Activated CD4-positive, alpha-beta memory T cell treated with anti-CD3 and anti-CD28 coated beads, Interleukin-2, amount 10 ng/mL, durations not matched to agents 7 days and 5 days (primary cell): ENCODE data around the gene AGPAT4. TPM values are rescaled to one million over a fixed set of nuclear protein-coding genes. Genes with fewer than 3 reads are reported as not detected.

Experiments used
- CTCF ChIA-PET: fragments of 350-600 bp; sonication (Branson Sonifier 250); formaldehyde crosslinking; loops from one replicate; lab custom pipeline; 2021; ENCODE audit warnings: antibody characterized with exemption, inconsistent platforms; lab: Charles Lee
- POLR2A ChIA-PET: fragments of 350-600 bp; sonication (Branson Sonifier 250); formaldehyde crosslinking; loops from one replicate; lab custom pipeline; 2021; ENCODE audit warnings: antibody characterized with exemption; lab: Charles Lee
- DNase-seq: peaks from one replicate; pipeline ENCODE4 v3.0.0-alpha.2; 2020
- H3K27ac Mint-ChIP-seq: one replicate; pipeline ENCODE4 v1.8.0; 2021; ENCODE audit warnings: mild to moderate bottlenecking, mixed read lengths
- H3K27me3 Mint-ChIP-seq: one replicate; pipeline ENCODE4 v1.8.0; 2021; ENCODE audit warnings: mixed read lengths
- H3K36me3 Mint-ChIP-seq: one replicate; pipeline ENCODE4 v1.8.0; 2021; ENCODE audit warnings: low read depth, mixed read lengths
- H3K4me1 Mint-ChIP-seq: one replicate; pipeline ENCODE4 v1.8.0; 2021; ENCODE audit warnings: mixed read lengths
- H3K4me3 Mint-ChIP-seq: one replicate; pipeline ENCODE4 v1.8.0; 2021; ENCODE audit warnings: mild to moderate bottlenecking, mixed read lengths
- H3K9me3 Mint-ChIP-seq: one replicate; pipeline ENCODE4 v1.8.0; 2021; ENCODE audit warnings: mixed read lengths
- total RNA-seq, 2 experiments: library from RNA; stranded (reverse); gene quantifications; one replicate each; pipeline ENCODE4 v1.2.3, GENCODE V29; 2021

Gene AGPAT4
- total RNA-seq, 2 experiments from 2014 or later, result 13.9 to 14.3 TPM

- POLR2A ChIA-PET, result interaction anchor here (1.9 kb wide), 1 partner anchor 55 kb away, joined by 4 read pairs; no protein-coding TSS in a partner anchor
- CTCF ChIA-PET, result no interaction called here
- H3K27me3 Mint-ChIP-seq, result no peaks in the 10 kb centered on the region
- no peak overlapping the region for H3K27ac Mint-ChIP-seq
- H3K4me3 Mint-ChIP-seq, result no peak overlapping the region
- H3K9me3 Mint-ChIP-seq, result peaks cover 10% of the 10 kb centered on the region
- peaks cover 11% of the 10 kb centered on the region for H3K4me1 Mint-ChIP-seq
- peaks cover 11% of the 10 kb centered on the region for H3K36me3 Mint-ChIP-seq
- DNase-seq, result no peak
Observed at GRCh38 chr6:161171207-161171606, 102.7 kb downstream of the AGPAT4 start.

GRCh38 chr6:161169696-161170095, 104.2 kb downstream of the AGPAT4 start:
- Mint-ChIP-seq H3K36me3 (peaks cover 16% of the 10 kb centered on the region), H3K27ac (no peak overlapping the region), H3K9me3 (peaks cover 10% of the 10 kb centered on the region), H3K4me3 (no peak overlapping the region), H3K4me1 (peaks cover 11% of the 10 kb centered on the region), H3K27me3 (no peaks in the 10 kb centered on the region)
- POLR2A ChIA-PET, result interaction anchor here (1.9 kb wide), 1 partner anchor 56 kb away, joined by 4 read pairs; no protein-coding TSS in a partner anchor
- CTCF ChIA-PET, result no interaction called here
- DNase-seq, result no peak

- POLR2A ChIA-PET, result interaction anchor here (1.9 kb wide), 1 partner anchor 57 kb away, joined by 4 read pairs; no protein-coding TSS in a partner anchor
- Mint-ChIP-seq H3K9me3 (peaks cover 8% of the 10 kb centered on the region), H3K4me3 (no peak overlapping the region), H3K4me1 (peaks cover 11% of the 10 kb centered on the region), H3K36me3 (peaks cover 21% of the 10 kb centered on the region), H3K27ac (no peak overlapping the region), H3K27me3 (no peaks in the 10 kb centered on the region)
- no peak for DNase-seq
- CTCF ChIA-PET, result no interaction called here
Observed at GRCh38 chr6:161169035-161169434, 104.8 kb downstream of the AGPAT4 start.

- peaks cover 11% of the 10 kb centered on the region for H3K4me1 Mint-ChIP-seq
- peaks cover 21% of the 10 kb centered on the region for H3K36me3 Mint-ChIP-seq
- CTCF ChIA-PET, result no interaction called here
- no peak overlapping the region for H3K4me3 Mint-ChIP-seq
- DNase-seq, result no peak
- POLR2A ChIA-PET, result no interaction called here
- no peak overlapping the region for H3K27ac Mint-ChIP-seq
- H3K27me3 Mint-ChIP-seq, result no peaks in the 10 kb centered on the region
- H3K9me3 Mint-ChIP-seq, result peaks cover 7% of the 10 kb centered on the region
Observed at GRCh38 chr6:161168281-161168891, 105.5 kb downstream of the AGPAT4 start.

- H3K27me3 Mint-ChIP-seq, result no peaks in the 10 kb centered on the region
- no peak overlapping the region for H3K4me3 Mint-ChIP-seq
- POLR2A ChIA-PET, result no interaction called here
- peaks cover 25% of the 10 kb centered on the region for H3K36me3 Mint-ChIP-seq
- CTCF ChIA-PET, result no interaction called here
- H3K4me1 Mint-ChIP-seq, result peaks cover 11% of the 10 kb centered on the region
- DNase-seq, result no peak
- peaks cover 4% of the 10 kb centered on the region for H3K9me3 Mint-ChIP-seq
- H3K27ac Mint-ChIP-seq, result no peak overlapping the region
Observed at GRCh38 chr6:161166677-161167076, 107.2 kb downstream of the AGPAT4 start.

GRCh38 chr6:161166176-161166575, 107.7 kb downstream of the AGPAT4 start:
- ChIA-PET CTCF (no interaction called here), POLR2A (no interaction called here)
- Mint-ChIP-seq H3K36me3 (peaks cover 25% of the 10 kb centered on the region), H3K4me3 (no peak overlapping the region), H3K9me3 (peaks cover 4% of the 10 kb centered on the region), H3K27me3 (no peaks in the 10 kb centered on the region), H3K4me1 (peaks cover 11% of the 10 kb centered on the region), H3K27ac (no peak overlapping the region)
- DNase-seq, result no peak

GRCh38 chr6:161164182-161164625, 109.7 kb downstream of the AGPAT4 start:
- Mint-ChIP-seq H3K9me3 (no peaks in the 10 kb centered on the region), H3K36me3 (peaks cover 25% of the 10 kb centered on the region), H3K27ac (no peak overlapping the region), H3K27me3 (no peaks in the 10 kb centered on the region), H3K4me3 (no peak overlapping the region), H3K4me1 (no peaks in the 10 kb centered on the region)
- CTCF ChIA-PET, result interaction anchor here (1.8 kb wide), 1 partner anchor 207 kb away, joined by 4 read pairs; no protein-coding TSS in a partner anchor
- POLR2A ChIA-PET, result no interaction called here
- no peak for DNase-seq

GRCh38 chr6:161163466-161164181, 110.2 kb downstream of the AGPAT4 start:
- H3K27me3 Mint-ChIP-seq, result no peaks in the 10 kb centered on the region
- no peaks in the 10 kb centered on the region for H3K9me3 Mint-ChIP-seq
- H3K4me3 Mint-ChIP-seq, result no peak overlapping the region
- no peaks in the 10 kb centered on the region for H3K4me1 Mint-ChIP-seq
- ChIA-PET POLR2A (no interaction called here), CTCF (interaction anchor here (1.8 kb wide), 1 partner anchor 207 kb away, joined by 4 read pairs; no protein-coding TSS in a partner anchor)
- no peak for DNase-seq
- H3K27ac Mint-ChIP-seq, result no peak overlapping the region
- peaks cover 24% of the 10 kb centered on the region for H3K36me3 Mint-ChIP-seq

GRCh38 chr6:161162722-161163121, 111.1 kb downstream of the AGPAT4 start:
- DNase-seq, result no peak
- POLR2A ChIA-PET, result no interaction called here
- H3K4me1 Mint-ChIP-seq, result no peaks in the 10 kb centered on the region

GRCh38 chr6:161161889-161162624, 111.8 kb downstream of the AGPAT4 start:
- CTCF ChIA-PET, result no interaction called here

More at GRCh38 chr6:161162722-161163121, 111.1 kb downstream of the AGPAT4 start:
- no peaks in the 10 kb centered on the region for H3K9me3 Mint-ChIP-seq
- no peaks in the 10 kb centered on the region for H3K27me3 Mint-ChIP-seq
- CTCF ChIA-PET, result no interaction called here
- no peak overlapping the region for H3K27ac Mint-ChIP-seq
- H3K36me3 Mint-ChIP-seq, result peaks cover 27% of the 10 kb centered on the region
- H3K4me3 Mint-ChIP-seq, result no peak overlapping the region

GRCh38 chr6:161161121-161161520, 112.7 kb downstream of the AGPAT4 start:
- DNase-seq, result no peak
- H3K27me3 Mint-ChIP-seq, result no peaks in the 10 kb centered on the region
- no peak overlapping the region for H3K27ac Mint-ChIP-seq
- CTCF ChIA-PET, result no interaction called here
- H3K4me3 Mint-ChIP-seq, result no peak overlapping the region
- peaks cover 36% of the 10 kb centered on the region for H3K36me3 Mint-ChIP-seq
- POLR2A ChIA-PET, result no interaction called here
- no peaks in the 10 kb centered on the region for H3K4me1 Mint-ChIP-seq
- H3K9me3 Mint-ChIP-seq, result no peaks in the 10 kb centered on the region

More at GRCh38 chr6:161161889-161162624, 111.8 kb downstream of the AGPAT4 start:
- H3K4me1 Mint-ChIP-seq, result no peaks in the 10 kb centered on the region
- no peaks in the 10 kb centered on the region for H3K9me3 Mint-ChIP-seq
- POLR2A ChIA-PET, result no interaction called here
- H3K36me3 Mint-ChIP-seq, result peaks cover 31% of the 10 kb centered on the region
- H3K27ac Mint-ChIP-seq, result no peak overlapping the region
- no peak for DNase-seq
- H3K27me3 Mint-ChIP-seq, result no peaks in the 10 kb centered on the region
- H3K4me3 Mint-ChIP-seq, result no peak overlapping the region

- Mint-ChIP-seq H3K4me1 (no peaks in the 10 kb centered on the region), H3K9me3 (no peaks in the 10 kb centered on the region), H3K36me3 (peaks cover 18% of the 10 kb centered on the region), H3K4me3 (no peak overlapping the region), H3K27me3 (no peaks in the 10 kb centered on the region), H3K27ac (no peak overlapping the region)
- CTCF ChIA-PET, result interaction anchor here (7.1 kb wide), 1 partner anchor 216 kb away, joined by 59 read pairs; no protein-coding TSS in a partner anchor
- DNase-seq, result no peak
- POLR2A ChIA-PET, result no interaction called here
Observed at GRCh38 chr6:161154796-161155335, 119.0 kb downstream of the AGPAT4 start.
